Naive thymus-derived CD8-positive, alpha-beta T cell (primary cell): Measurements from ENCODE around the gene BRSK1. TPM values are rescaled to one million over a fixed set of nuclear protein-coding genes. Genes with fewer than 3 reads are reported as not detected.
A peak's percentile ranks its signal among the peaks of the same experiment; 100 is the strongest.

Experiments used
- ATAC-seq, 2 donors: fragments of 150-1000 bp; cut with Tn5 transposase in 1 of 2; sonication (Bioruptor Pico), chemical (Tn5 transposase) in 1 of 2; 1 replicate in 1 of 2; 2 replicates in 1 of 2; pipeline ENCODE4 v1.10.0; 2021; ENCODE audit warnings: mild to moderate bottlenecking in 2 of 2, moderate library complexity in 2 of 2
- POLR2A ChIA-PET: fragments of 350-600 bp; sonication (Branson Sonifier 250); formaldehyde crosslinking; loops from one replicate; lab custom pipeline; 2021; ENCODE audit warnings: antibody characterized with exemption; lab: Charles Lee
- DNase-seq, 10 donors: peaks; one replicate each; pipeline versions ENCODE4 v3.0.0 to v3.0.0-alpha.2; 2020 to 2022
- H3K27ac Mint-ChIP-seq, 10 donors: one replicate each; pipeline ENCODE4 v1.8.0; 2020 to 2022; ENCODE audit warnings: mild to moderate bottlenecking in 10 of 10, mixed read lengths in 10 of 10, moderate library complexity in 4 of 10, inconsistent platforms in 1 of 10
- H3K27me3 Mint-ChIP-seq, 5 donors: one replicate each; pipeline ENCODE4 v1.8.0; 2021 to 2022; ENCODE audit warnings: mixed read lengths in 5 of 5
- H3K36me3 Mint-ChIP-seq, 3 donors: one replicate each; pipeline ENCODE4 v1.8.0; 2020 to 2022; ENCODE audit warnings: mixed read lengths in 3 of 3, mild to moderate bottlenecking in 2 of 3, inconsistent platforms in 1 of 3
- H3K4me1 Mint-ChIP-seq, 4 donors: one replicate each; pipeline ENCODE4 v1.8.0; 2021 to 2022; ENCODE audit warnings: mixed read lengths in 4 of 4
- H3K4me3 Mint-ChIP-seq, 10 donors: one replicate each; pipeline ENCODE4 v1.8.0; 2020 to 2022; ENCODE audit warnings: mild to moderate bottlenecking in 10 of 10, mixed read lengths in 10 of 10, moderate library complexity in 6 of 10, inconsistent platforms in 1 of 10
- H3K9me3 Mint-ChIP-seq, 9 donors: one replicate each; pipeline ENCODE4 v1.8.0; 2020 to 2022; ENCODE audit warnings: mixed read lengths in 9 of 9, mild to moderate bottlenecking in 3 of 9, inconsistent platforms in 1 of 9, moderate library complexity in 1 of 9
- polyA plus RNA-seq, 3 donors: library from polyadenylated mRNA; unstranded; fragments of 300-500 nt; fragmentation: Illumina TruSeq; gene quantifications; one replicate each; pipeline ENCODE4 v1.2.3, GENCODE V29; 2021
- total RNA-seq, 8 experiments: library from RNA in 2 of 8; stranded (reverse) in 2 of 8; gene quantifications; one replicate each; pipeline ENCODE4 v1.2.3 and lab custom pipeline; 2021 to 2026

The BRSK1 gene
- total and polyA plus RNA-seq, 5 experiments from 2014 or later, result 0.24 to 2.9 (median 1.9) TPM; not detected in 2

DNA sequence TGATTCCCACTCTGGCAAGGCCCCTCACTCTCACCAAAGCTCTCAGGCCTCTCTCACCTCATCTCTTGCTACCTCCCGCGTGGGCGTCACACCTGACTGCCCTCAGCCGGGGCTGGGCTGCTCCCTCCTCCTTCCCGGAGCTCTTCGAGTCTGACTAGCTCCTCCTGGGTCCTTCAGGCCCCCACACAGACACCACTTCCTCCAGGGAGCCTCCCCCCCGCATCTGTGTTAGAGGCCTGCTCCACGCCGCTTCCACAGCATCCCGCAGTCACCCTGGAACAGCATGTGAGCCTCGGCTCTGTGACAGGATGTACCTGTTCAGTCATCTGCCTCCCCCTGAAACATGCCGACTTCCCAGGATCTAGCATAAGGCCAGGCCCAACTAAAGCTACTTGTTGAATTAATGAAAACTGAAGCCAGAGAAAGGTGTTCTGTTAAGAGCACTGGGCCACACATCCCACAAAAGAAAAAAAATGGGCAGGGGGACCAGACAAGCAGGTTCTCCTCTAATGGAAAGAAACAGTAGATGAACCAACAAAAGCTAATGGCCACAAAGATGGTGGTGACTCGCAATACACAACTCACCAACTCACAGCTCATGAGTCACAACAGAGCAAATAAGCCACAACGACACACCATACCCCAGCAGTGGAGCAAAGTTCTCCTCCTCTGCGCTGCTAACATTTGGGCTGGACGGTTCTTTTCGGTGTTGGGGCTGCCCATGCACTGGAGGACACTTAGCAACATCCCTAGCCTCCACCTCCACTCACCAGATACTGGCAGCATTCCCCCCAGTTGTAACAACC is 28.0 kb upstream of the BRSK1 start:
- H3K27me3 Mint-ChIP-seq, result no peaks in the 10 kb centered on the region
- POLR2A ChIA-PET, result interaction anchor here (1.2 to 8.1 kb wide), 9 partner anchors 9 to 152 kb away, joined by 3 to 142 read pairs (median 14); partner anchors contain the start of genes HSPBP1, KMT5C, RPL28 and TMEM238
- H3K27ac Mint-ChIP-seq, result peak overlapping the region; percentile 96 to 100 (median 99)
- peak in 9 of 10 donors; percentile 20 to 43 (median 37) for DNase-seq
- peaks cover 0 to 7% (median 0%) of the 10 kb centered on the region in 3 donors for H3K36me3 Mint-ChIP-seq
- peaks cover 37 to 83% (median 72%) of the 10 kb centered on the region in 4 donors for H3K4me1 Mint-ChIP-seq
- ATAC-seq, result no peak
- H3K9me3 Mint-ChIP-seq, result no peaks in the 10 kb centered on the region
- H3K4me3 Mint-ChIP-seq, result peak overlapping the region; percentile 93 to 99 (median 98)

DNA sequence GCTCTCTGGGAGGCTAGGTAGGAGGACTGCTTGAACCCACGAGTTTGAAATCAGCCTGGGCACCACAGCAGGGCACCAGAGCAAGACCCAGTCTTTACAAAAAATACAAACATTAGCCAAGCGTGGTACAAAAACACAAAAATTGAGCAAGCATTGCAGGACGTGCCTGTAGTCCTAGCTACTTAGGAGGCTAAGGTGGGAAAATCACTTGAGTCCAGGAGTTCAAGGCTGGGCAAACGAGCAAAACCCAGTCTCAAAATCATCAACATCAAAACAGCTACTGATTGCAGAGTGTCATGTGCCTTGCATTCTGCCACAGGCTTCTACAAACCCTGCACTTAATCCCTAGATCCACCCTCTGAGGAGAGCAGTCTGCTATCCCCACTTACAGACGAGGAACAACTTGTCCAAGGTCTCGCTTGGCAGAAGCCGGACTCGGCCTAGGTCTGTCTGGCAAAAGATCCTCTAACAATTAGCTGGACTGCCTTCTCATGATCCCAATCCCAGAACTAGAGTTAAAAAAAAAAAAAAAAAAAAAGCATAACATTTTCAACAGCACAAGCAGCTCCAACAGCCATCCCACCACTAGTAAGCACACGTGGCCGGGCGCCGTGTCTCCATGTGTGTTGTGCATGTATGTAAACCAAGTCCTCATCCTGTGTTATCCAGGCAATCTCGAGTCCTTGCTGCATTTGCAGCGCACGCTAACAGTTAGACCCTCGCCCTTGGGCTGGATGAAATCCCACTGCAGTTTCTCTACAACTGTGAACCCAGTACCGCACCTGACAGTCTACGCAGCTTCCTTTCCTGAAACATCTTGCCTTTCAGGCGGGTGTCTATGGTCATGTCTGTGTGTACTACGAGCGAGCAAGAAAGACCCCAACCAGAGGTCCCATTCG is 27.0 kb upstream of the BRSK1 start:
- H3K36me3 Mint-ChIP-seq, result peaks cover 0 to 4% (median 0%) of the 10 kb centered on the region in 3 donors
- DNase-seq, result peak in 2 of 10 donors; percentile 22 to 23
- peak overlapping the region; percentile 93 to 99 (median 98) for H3K4me3 Mint-ChIP-seq
- peak overlapping the region; percentile 96 to 100 (median 99) for H3K27ac Mint-ChIP-seq
- H3K4me1 Mint-ChIP-seq, result peaks cover 29 to 73% (median 62%) of the 10 kb centered on the region in 4 donors
- ATAC-seq, result no peak
- no peaks in the 10 kb centered on the region for H3K27me3 Mint-ChIP-seq
- POLR2A ChIA-PET, result interaction anchor here (0.6 to 8.1 kb wide), 11 partner anchors 9 to 875 kb away, joined by 3 to 142 read pairs (median 4); partner anchors contain the start of genes HSPBP1, KMT5C, RPL28 and TMEM238
- H3K9me3 Mint-ChIP-seq, result no peaks in the 10 kb centered on the region

DNA sequence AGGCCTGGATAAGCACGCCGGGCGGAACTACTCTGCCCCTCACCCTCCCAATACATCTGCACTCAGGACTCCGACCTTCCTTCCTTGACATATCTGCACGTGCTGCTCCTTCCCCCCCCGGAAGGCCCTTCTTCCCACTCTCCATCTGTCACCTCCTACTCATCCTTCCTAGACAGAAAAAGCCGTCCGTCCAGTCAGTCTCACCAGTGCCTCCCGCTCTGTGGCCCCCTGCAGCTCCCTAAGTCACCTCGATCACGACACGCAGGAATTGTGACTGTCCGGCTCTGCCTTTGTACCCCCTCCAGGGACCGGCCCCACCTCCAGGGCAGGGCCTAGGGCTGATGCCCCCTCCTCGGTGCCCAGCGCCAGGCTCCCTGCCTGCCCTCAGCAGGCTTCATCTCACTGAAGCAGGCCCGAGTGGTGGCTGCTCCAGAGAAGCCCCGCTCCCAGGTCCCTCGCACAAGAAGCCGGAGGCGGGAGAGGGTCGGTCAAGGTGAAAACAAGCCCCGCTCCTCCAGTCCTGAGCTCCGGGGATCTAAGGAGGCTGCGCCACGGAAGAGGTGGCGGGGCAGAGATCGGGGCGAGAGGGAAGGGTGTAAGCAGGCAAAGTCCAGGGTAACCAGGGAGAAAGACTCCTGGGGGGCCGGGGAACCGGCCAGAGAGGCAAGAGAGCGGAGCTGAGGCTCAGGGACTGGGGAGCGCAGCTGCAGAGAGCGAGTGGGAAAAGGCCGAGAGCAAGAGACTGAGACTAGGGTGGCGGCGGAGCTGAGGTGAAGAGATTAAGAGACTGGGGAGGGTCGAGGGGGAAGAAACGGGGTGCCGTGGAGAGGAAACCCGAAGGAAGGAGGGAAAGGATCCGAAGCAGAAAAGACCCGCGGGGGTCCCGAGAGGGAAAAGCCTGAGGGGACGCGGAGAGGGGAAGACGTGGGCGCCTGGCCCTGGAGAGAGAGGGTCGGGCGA is 26.1 kb upstream of the BRSK1 start:
- POLR2A ChIA-PET, result interaction anchor here (0.6 to 8.1 kb wide), 7 partner anchors 9 to 876 kb away, joined by 3 to 142 read pairs (median 8); partner anchors contain the start of genes HSPBP1, KMT5C and UBE2S
- Mint-ChIP-seq H3K27me3 (no peaks in the 10 kb centered on the region), H3K27ac (peak overlapping the region; percentile 96 to 100 (median 99))

DNA sequence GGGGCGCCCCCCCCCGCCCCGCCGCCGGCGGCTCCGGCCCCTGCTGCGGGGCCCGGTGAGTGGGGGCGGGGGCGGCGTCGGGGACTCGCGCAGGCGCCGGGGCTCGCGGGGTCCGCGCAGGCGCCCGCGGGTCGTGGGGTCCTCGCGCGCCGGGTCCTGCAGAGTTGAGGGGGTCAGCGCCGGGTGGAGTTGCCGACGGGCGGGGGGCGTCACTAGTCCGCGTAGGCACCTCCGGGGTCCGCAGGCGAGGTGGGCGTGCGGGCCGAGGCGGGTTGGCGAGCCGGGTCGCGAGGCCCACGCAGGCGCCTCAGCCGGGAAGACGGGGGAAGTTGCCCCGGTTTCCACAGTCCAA is 25.3 kb upstream of the BRSK1 start:
- H3K27ac Mint-ChIP-seq, result peak overlapping the region in 9 of 10 donors; percentile 95 to 100 (median 99)
- peaks cover 0 to 11% (median 0%) of the 10 kb centered on the region in 3 donors for H3K36me3 Mint-ChIP-seq
- H3K4me1 Mint-ChIP-seq, result peaks cover 25 to 57% (median 48%) of the 10 kb centered on the region in 4 donors
- no peaks in the 10 kb centered on the region for H3K9me3 Mint-ChIP-seq
- POLR2A ChIA-PET, result interaction anchor here (0.9 to 8.1 kb wide), 9 partner anchors 10 to 377 kb away, joined by 4 to 142 read pairs (median 8); partner anchors contain the start of genes FIZ1, HSPBP1, SYT5 and ZNF628
- H3K4me3 Mint-ChIP-seq, result peak overlapping the region; percentile 91 to 98 (median 95)
- ATAC-seq (peak; percentile 13 to 24), DNase-seq (peak in 6 of 10 donors; percentile 35 to 75 (median 53))
- H3K27me3 Mint-ChIP-seq, result no peaks in the 10 kb centered on the region

More for the DNA sequence above, 26.1 kb upstream of the BRSK1 start:
- ATAC-seq, result no peak
- peak in 3 of 10 donors; percentile 33 to 38 (median 38) for DNase-seq
- Mint-ChIP-seq H3K36me3 (peaks cover 0 to 6% (median 0%) of the 10 kb centered on the region in 3 donors), H3K9me3 (no peaks in the 10 kb centered on the region), H3K4me3 (peak overlapping the region; percentile 93 to 99 (median 98)), H3K4me1 (peaks cover 28 to 64% (median 55%) of the 10 kb centered on the region in 4 donors)

DNA sequence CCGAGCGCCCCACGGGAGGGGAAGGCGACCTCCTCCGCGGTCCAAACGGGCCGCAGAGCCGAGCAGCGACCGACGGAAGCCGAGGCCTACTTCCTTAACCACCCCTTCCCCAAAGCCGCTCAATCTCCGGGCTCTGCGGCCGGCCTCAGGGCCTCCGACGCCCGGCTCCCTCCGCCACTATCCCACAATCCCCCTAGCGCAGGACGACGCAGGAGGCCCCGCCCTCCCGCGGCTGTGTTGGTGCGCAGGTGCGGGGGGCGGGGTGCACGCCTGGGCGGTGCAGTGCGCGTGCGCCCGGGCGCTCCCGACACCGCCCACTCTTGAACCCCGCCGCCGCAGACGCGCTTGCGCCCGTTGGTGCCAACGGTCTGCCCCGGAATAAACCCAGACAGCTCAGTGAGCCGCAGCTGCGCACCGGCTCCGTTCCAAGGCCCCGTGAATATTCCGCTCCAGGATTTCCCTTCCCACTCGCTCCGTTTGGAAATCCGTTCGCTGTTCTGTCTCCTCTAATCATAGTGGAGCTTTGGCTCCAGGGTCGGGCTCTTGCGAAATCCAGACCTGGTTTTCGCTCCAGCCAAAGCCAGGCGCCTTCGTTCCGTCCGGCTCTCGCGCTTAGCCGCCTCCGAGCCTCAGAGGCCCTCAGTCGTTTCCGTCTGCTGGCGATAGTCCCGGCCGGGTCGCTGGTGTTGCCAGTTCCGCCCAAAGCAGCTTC is 24.8 kb upstream of the BRSK1 start, which contains the start of gene PPP6R1:
Gene PPP6R1, minus strand, starts transcription at position 190 of the 712 bp plus-strand sequence. CDS start 11,914 bp downstream, outside the sequence.
- Mint-ChIP-seq H3K9me3 (no peaks in the 10 kb centered on the region), H3K4me1 (peaks cover 20 to 51% (median 43%) of the 10 kb centered on the region in 4 donors), H3K27me3 (no peaks in the 10 kb centered on the region), H3K27ac (peak within 1 kb of the TSS; percentile 98 to 100 (median 99)), H3K4me3 (peak within 1 kb of the TSS; percentile 95 to 99 (median 98)), H3K36me3 (peaks cover 0 to 8% (median 0%) of the 10 kb centered on the region in 3 donors)
- peak; percentile 77 to 81 for ATAC-seq
- DNase-seq, result peak; percentile 88 to 99 (median 94)
- POLR2A ChIA-PET, result interaction anchor here (0.6 to 8.1 kb wide), 24 partner anchors 8 to 1070 kb away, joined by 3 to 142 read pairs (median 6); partner anchors contain the start of genes FIZ1, HSPBP1, KMT5C and MBOAT7

DNA sequence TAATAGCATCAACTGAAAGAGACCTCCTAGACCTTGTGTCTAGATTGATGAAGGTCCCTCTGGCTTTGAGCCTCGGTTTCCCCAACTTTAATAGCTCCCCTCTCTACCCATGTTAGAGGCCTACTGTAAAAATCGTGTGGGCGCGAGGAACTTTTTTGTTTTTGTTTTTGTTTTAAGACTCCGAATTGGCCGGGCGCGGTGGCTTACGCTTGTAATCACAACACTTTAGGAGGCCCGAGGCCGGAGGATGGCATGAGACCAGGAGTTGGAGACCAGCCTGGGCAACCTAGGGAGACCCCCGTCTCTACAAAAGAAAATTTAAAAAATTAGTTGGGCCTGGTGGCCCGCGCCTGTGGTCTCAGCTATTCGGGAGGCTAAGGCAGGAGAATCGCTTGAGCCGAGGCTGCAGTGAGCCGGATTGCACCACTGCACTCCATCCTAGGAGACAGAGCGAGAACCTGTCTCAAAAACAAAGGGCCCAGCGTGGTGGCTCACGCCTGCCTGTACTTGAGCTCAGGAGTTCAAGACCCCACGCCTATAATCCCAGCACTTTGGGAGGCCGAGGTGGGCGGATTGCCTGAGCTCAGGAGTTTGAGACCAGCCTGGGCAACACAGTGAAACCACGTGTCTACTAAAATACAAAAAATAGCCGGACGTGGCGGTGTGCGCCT is 24.1 kb upstream of the BRSK1 start:
- peak overlapping the region; percentile 95 to 99 (median 98) for H3K27ac Mint-ChIP-seq
- ATAC-seq (no peak), DNase-seq (no peak)
- H3K4me3 Mint-ChIP-seq, result peak overlapping the region; percentile 91 to 98 (median 95)
- no peaks in the 10 kb centered on the region for H3K9me3 Mint-ChIP-seq
- H3K4me1 Mint-ChIP-seq, result peaks cover 19 to 44% (median 37%) of the 10 kb centered on the region in 4 donors
- H3K36me3 Mint-ChIP-seq, result peaks cover 0 to 8% (median 0%) of the 10 kb centered on the region in 3 donors
- H3K27me3 Mint-ChIP-seq, result no peaks in the 10 kb centered on the region
- POLR2A ChIA-PET, result interaction anchor here (0.6 to 8.1 kb wide), 26 partner anchors 9 to 1071 kb away, joined by 3 to 142 read pairs (median 6); partner anchors contain the start of genes FIZ1, HSPBP1, KMT5C and MBOAT7

DNA sequence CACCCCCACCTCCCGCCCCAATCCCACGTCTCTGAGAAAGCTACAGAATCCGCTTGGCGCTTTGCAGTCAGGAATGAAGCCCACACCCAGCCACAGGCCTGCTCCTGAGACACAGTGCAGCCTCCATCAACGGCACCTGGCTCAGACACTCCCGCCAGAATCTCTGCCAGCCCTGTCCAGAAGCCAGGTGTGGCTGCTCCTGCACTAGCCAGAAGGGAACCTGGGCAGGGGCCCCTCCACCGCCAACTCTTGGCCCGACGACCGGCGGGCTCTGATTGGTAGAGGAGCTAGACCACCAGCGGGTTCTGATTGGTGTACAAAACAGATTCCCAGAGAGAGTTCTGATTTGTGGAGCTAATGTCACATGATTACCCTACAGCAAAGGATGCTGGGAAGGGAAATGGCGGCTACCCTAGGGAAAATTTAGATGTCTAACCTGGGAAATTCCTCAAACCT is 22.1 kb upstream of the BRSK1 start:
- peaks cover 13 to 30% (median 22%) of the 10 kb centered on the region in 4 donors for H3K4me1 Mint-ChIP-seq
- H3K36me3 Mint-ChIP-seq, result peaks cover 0 to 8% (median 0%) of the 10 kb centered on the region in 3 donors
- POLR2A ChIA-PET, result no interaction called here
- ATAC-seq (no peak), DNase-seq (no peak)
- H3K27ac Mint-ChIP-seq, result peak overlapping the region in 3 of 10 donors; percentile 47 to 73 (median 51)
- peak overlapping the region in 2 of 10 donors; percentile 28 to 34 for H3K4me3 Mint-ChIP-seq
- peaks cover 0 to 9% (median 0%) of the 10 kb centered on the region in 9 donors for H3K9me3 Mint-ChIP-seq
- no peaks in the 10 kb centered on the region for H3K27me3 Mint-ChIP-seq

DNA sequence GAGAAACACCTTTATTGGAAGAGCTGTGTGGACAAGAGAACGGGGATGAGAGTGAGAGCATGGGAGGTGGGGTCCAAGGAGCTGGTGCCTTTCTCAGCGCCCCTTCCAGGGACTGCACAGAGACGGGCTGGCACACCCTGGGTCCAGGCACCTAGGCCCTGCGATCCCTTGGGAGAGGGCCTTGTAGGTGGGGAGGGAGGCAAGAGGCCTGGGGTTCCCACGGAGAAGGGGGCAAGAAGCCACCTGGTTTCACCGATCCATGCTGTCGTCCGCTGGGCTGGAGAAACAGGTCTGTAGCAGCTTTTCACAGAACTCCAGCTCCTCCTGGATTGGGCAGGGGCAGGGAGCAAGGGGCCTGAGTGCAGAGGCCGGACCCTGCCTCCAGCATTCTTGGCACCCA is 21.4 kb upstream of the BRSK1 start:
- Mint-ChIP-seq H3K36me3 (peaks cover 0 to 8% (median 0%) of the 10 kb centered on the region in 3 donors), H3K4me3 (no peak overlapping the region), H3K9me3 (peaks cover 0 to 12% (median 0%) of the 10 kb centered on the region in 9 donors), H3K27me3 (no peaks in the 10 kb centered on the region), H3K27ac (peak overlapping the region in 2 of 10 donors; percentile 38 to 73), H3K4me1 (peaks cover 14 to 24% (median 17%) of the 10 kb centered on the region in 4 donors)
- POLR2A ChIA-PET, result interaction anchor here (1.8 kb wide), 1 partner anchor 16 kb away, joined by 4 read pairs; no protein-coding TSS in a partner anchor
- DNase-seq, result no peak
- ATAC-seq, result no peak

DNA sequence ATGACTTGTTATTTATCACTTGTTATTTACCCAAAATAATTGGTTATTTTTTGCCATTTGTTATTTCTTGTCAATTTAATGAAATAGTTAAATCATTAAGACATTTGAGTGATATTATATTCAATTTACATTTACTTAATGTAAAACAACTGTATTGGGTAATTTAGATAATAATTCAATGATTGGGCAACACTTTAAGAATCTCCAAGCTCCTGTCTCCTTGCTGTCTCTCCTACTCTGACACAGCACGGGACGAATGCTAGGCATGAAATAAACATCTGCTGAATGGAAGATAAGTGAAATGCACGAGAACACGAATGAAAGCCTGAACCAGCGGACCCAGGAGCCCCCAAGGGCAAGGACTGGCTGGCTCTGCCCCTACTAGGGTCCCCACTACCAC is 19.3 kb upstream of the BRSK1 start:
- Mint-ChIP-seq H3K9me3 (peaks cover 0 to 12% (median 0%) of the 10 kb centered on the region in 9 donors), H3K4me1 (peaks cover 7 to 12% (median 10%) of the 10 kb centered on the region in 4 donors), H3K27ac (no peak overlapping the region), H3K36me3 (peaks cover 0 to 8% (median 0%) of the 10 kb centered on the region in 3 donors), H3K4me3 (no peak overlapping the region), H3K27me3 (no peaks in the 10 kb centered on the region)
- DNase-seq (no peak), ATAC-seq (no peak)
- POLR2A ChIA-PET, result interaction anchor here (1.9 kb wide), 1 partner anchor 9 kb away, joined by 4 read pairs; no protein-coding TSS in a partner anchor
